Measurements from ENCODE around the gene HS6ST1. TPM values are rescaled to one million over a fixed set of nuclear protein-coding genes. Genes with fewer than 3 reads are reported as not detected.

Gene HS6ST1
- total RNA-seq, 1 experiment from 2014 or later = 20.3 TPM

DNA sequence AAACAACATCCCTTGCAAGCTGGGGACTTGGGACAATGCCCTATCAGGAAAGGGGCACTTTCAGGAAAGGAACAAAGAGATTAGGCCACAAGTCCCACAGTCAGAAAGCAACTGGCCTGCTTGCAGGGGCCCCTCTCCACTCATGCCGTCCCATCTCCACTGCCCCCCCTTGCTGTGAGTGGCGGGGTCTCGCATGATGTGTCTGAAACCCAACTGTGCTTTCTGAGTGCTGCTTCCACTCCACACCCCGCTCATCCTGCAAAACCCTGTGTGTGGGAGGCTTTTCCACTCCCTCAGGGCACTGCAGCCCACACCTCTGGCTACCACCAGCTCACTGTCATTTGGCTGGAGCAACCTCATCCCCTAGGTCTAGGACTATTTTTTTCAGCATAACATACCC, 7.9 kb downstream of the HS6ST1 start:
- Histone ChIP-seq H3K4me1 (peaks cover 11% of the 10 kb centered on the region), H3K27me3 (replicated peaks; ENCODE audit: control insufficient read depth, insufficient read depth, low read length) (no peaks in the 10 kb centered on the region), H3K9me3 (no peaks in the 10 kb centered on the region), H3K4me3 (ENCODE audit: low read depth, low read length) (no peak overlapping the region), H3K36me3 (ENCODE audit: control insufficient read depth, insufficient read depth, low read length) (no peaks in the 10 kb centered on the region; the same call in 1 of the 2 replicates)
- Mint-ChIP-seq H3K4me1 (ENCODE audit: low read depth, unreplicated experiment) (peaks cover 9% of the 10 kb centered on the region), H3K27me3 (ENCODE audit: insufficient read depth, unreplicated experiment) (no peaks in the 10 kb centered on the region), H3K36me3 (ENCODE audit: insufficient read depth, unreplicated experiment) (no peaks in the 10 kb centered on the region), H3K27ac (ENCODE audit: unreplicated experiment) (no peak overlapping the region), H3K9me3 (ENCODE audit: unreplicated experiment) (no peaks in the 10 kb centered on the region), H3K4me3 (ENCODE audit: unreplicated experiment) (no peak overlapping the region)
- intact Hi-C loops (cut with micrococcal nuclease; ENCODE audit: unreplicated experiment) = loop anchor here (10.0 kb wide), 1 partner anchor 246 kb away; no protein-coding TSS in a partner anchor
- ChIA-PET CTCF (no interaction called here), POLR2A (no interaction called here)
- no TSS peak for BruUV-seq (replicated peaks)
- peak in 1 of 2 experiments; percentile 21 for DNase-seq
- TF ChIP-seq, protein P1, sequence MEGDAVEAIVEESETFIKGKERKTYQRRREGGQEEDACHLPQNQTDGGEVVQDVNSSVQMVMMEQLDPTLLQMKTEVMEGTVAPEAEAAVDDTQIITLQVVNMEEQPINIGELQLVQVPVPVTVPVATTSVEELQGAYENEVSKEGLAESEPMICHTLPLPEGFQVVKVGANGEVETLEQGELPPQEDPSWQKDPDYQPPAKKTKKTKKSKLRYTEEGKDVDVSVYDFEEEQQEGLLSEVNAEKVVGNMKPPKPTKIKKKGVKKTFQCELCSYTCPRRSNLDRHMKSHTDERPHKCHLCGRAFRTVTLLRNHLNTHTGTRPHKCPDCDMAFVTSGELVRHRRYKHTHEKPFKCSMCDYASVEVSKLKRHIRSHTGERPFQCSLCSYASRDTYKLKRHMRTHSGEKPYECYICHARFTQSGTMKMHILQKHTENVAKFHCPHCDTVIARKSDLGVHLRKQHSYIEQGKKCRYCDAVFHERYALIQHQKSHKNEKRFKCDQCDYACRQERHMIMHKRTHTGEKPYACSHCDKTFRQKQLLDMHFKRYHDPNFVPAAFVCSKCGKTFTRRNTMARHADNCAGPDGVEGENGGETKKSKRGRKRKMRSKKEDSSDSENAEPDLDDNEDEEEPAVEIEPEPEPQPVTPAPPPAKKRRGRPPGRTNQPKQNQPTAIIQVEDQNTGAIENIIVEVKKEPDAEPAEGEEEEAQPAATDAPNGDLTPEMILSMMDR (IDR thresholded peaks at IDR 0.05; ENCODE audit: insufficient read depth in 1 of 2, low read depth in 1 of 2, low read length in 1 of 2, severe bottlenecking in 1 of 2, unreplicated experiment in 1 of 2) = no peak

DNA sequence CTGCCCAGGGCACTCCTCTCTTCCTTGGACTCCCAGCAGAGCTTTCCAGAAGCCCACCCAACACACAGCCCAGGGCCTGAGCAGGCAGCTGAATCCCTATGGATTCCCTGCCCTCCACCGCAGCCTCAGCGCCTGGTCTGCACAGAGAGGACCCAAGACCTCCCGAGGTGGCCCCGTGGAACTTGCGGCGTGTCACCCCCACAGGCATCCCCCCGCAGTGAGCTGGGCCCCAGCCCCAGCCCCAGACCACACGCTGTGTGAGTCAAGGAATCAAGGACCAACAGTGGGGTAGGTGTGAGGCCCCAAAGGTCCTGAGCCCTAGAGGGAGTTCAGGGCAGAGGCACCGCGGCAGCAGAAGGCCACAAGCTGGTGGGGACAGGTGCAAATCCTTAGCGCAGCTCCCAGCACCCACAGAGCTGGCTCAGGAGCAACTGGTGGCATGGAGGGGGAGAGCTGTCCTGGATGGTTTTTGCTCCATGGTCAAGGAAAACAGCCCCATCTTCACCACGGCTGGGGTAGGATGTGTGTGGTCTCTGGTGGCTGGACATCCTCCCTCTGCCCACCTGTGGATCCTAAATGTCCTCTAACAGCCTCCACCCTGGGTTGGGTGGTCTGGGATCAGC, 8.5 kb downstream of the HS6ST1 start:
- POLR2A ChIA-PET = no interaction called here
- H3K36me3 ChIP-seq (ENCODE audit: control insufficient read depth, insufficient read depth, low read length) = no peaks in the 10 kb centered on the region; the same call in 1 of the 2 replicates
- TF ChIP-seq, protein P1 (IDR thresholded peaks at IDR 0.05; ENCODE audit: insufficient read depth in 1 of 2, low read depth in 1 of 2, low read length in 1 of 2, severe bottlenecking in 1 of 2, unreplicated experiment in 1 of 2) = no peak
- H3K36me3 Mint-ChIP-seq (ENCODE audit: insufficient read depth, unreplicated experiment) = no peaks in the 10 kb centered on the region
- H3K4me1 ChIP-seq = peaks cover 13% of the 10 kb centered on the region
- peak overlapping the region; percentile 27 for H3K27ac Mint-ChIP-seq (ENCODE audit: unreplicated experiment)
- intact Hi-C loops (cut with micrococcal nuclease; ENCODE audit: unreplicated experiment) = loop anchor here (10.0 kb wide), 1 partner anchor 245 kb away; no protein-coding TSS in a partner anchor
- CTCF ChIA-PET = no interaction called here
- DNase-seq = peak in 1 of 2 experiments; percentile 27
- H3K9me3 Mint-ChIP-seq (ENCODE audit: unreplicated experiment) = no peaks in the 10 kb centered on the region
- no peaks in the 10 kb centered on the region for H3K9me3 ChIP-seq
- no peaks in the 10 kb centered on the region for H3K27me3 ChIP-seq (replicated peaks; ENCODE audit: control insufficient read depth, insufficient read depth, low read length)
- peaks cover 12% of the 10 kb centered on the region for H3K4me1 Mint-ChIP-seq (ENCODE audit: low read depth, unreplicated experiment)
- H3K4me3 Mint-ChIP-seq (ENCODE audit: unreplicated experiment) = no peak overlapping the region
- no TSS peak for BruUV-seq (replicated peaks)
- no peaks in the 10 kb centered on the region for H3K27me3 Mint-ChIP-seq (ENCODE audit: insufficient read depth, unreplicated experiment)
- no peak overlapping the region for H3K4me3 ChIP-seq (ENCODE audit: low read depth, low read length)

DNA sequence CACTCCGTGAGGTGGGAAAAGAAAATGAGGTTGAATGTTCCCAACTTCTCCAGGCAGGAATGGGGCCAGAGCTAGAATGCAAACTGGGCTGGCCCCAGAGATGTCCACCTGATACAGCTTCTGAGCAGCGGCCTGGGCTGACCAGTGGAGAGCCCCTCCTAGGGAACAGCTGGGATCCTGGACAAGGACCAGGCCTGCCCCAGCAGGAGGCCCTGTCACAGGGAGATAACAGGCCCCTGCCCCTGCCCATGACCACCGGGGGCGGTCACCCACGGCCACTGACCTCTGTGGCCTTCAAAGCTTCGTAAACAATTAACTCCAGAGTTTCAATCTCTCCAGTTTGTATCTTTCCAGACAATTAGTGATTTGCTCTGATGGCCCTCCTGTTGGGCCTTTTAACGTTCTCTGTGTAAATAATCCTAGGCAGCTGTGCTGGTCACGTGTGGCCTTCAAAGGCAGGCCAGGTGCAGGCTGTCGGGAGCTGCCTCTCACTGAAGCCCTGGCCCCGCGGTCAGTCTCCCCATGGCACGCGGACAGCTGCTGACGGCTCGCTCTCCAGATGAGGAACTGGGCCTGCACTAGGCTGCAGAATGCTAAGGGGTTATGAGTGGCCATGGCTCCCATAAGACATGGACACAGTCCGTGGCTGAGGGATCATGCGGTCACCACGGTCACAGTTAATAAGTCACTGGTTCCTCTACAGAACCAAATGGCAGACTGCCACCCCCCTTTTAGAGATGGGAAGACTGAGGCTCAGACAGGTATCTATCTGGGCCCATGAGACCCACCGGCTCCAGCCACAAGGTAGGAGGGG, 9.2 kb downstream of the HS6ST1 start:
- Histone ChIP-seq H3K27me3 (replicated peaks; ENCODE audit: control insufficient read depth, insufficient read depth, low read length) (no peaks in the 10 kb centered on the region), H3K4me1 (peaks cover 13% of the 10 kb centered on the region), H3K9me3 (no peaks in the 10 kb centered on the region), H3K4me3 (ENCODE audit: low read depth, low read length) (no peak overlapping the region), H3K36me3 (ENCODE audit: control insufficient read depth, insufficient read depth, low read length) (no peaks in the 10 kb centered on the region; the same call in 1 of the 2 replicates)
- no TSS peak for BruUV-seq (replicated peaks)
- H3K4me1 Mint-ChIP-seq (ENCODE audit: low read depth, unreplicated experiment) = peaks cover 12% of the 10 kb centered on the region
- no peaks in the 10 kb centered on the region for H3K27me3 Mint-ChIP-seq (ENCODE audit: insufficient read depth, unreplicated experiment)
- DNase-seq = peak; percentile 46 to 66
- peak overlapping the region; percentile 27 for H3K27ac Mint-ChIP-seq (ENCODE audit: unreplicated experiment)
- POLR2A ChIA-PET = no interaction called here
- no peaks in the 10 kb centered on the region for H3K36me3 Mint-ChIP-seq (ENCODE audit: insufficient read depth, unreplicated experiment)
- H3K9me3 Mint-ChIP-seq (ENCODE audit: unreplicated experiment) = no peaks in the 10 kb centered on the region
- TF ChIP-seq, protein P1 (IDR thresholded peaks at IDR 0.05; ENCODE audit: insufficient read depth in 1 of 2, low read depth in 1 of 2, low read length in 1 of 2, severe bottlenecking in 1 of 2, unreplicated experiment in 1 of 2) = no peak
- CTCF ChIA-PET = interaction anchor here (0.8 kb wide), 1 partner anchor 135 kb away, joined by 3 read pairs; no protein-coding TSS in a partner anchor
- H3K4me3 Mint-ChIP-seq (ENCODE audit: unreplicated experiment) = no peak overlapping the region
- intact Hi-C loops (cut with micrococcal nuclease; ENCODE audit: unreplicated experiment) = loop anchor here (5.0 to 10.0 kb wide), 2 partner anchors 137 to 245 kb away; no protein-coding TSS in a partner anchor

Data from Caco-2 (cell line).